Measurements from ENCODE around the gene EEF2K.

DNA sequence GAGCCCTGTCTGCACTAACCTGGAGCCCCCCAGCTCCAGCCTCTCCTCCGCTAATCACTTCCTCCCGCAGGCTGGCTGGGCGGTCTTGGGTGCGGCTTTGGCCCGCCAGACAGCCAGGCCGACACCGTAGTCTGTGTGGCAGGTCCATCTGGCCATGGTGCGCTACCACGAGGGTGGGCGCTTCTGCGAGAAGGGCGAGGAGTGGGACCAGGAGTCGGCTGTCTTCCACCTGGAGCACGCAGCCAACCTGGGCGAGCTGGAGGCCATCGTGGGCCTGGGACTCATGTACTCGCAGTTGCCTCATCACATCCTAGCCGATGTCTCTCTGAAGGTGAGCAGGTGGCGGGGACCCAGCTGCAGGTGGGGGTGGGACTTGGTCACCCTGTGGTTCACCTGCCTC is 60.5 kb downstream of the EEF2K start:
- TF ChIP-seq, protein P1, sequence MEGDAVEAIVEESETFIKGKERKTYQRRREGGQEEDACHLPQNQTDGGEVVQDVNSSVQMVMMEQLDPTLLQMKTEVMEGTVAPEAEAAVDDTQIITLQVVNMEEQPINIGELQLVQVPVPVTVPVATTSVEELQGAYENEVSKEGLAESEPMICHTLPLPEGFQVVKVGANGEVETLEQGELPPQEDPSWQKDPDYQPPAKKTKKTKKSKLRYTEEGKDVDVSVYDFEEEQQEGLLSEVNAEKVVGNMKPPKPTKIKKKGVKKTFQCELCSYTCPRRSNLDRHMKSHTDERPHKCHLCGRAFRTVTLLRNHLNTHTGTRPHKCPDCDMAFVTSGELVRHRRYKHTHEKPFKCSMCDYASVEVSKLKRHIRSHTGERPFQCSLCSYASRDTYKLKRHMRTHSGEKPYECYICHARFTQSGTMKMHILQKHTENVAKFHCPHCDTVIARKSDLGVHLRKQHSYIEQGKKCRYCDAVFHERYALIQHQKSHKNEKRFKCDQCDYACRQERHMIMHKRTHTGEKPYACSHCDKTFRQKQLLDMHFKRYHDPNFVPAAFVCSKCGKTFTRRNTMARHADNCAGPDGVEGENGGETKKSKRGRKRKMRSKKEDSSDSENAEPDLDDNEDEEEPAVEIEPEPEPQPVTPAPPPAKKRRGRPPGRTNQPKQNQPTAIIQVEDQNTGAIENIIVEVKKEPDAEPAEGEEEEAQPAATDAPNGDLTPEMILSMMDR (IDR thresholded peaks at IDR 0.05) = no peak
- no peak for TF ChIP-seq POLR2A (IDR thresholded peaks at IDR 0.05)

Data from adrenal gland (tissue), 5 donors.